ENCODE results near the gene IGHMBP2.

- TF ChIP-seq POLR2A (IDR thresholded peaks at IDR 0.05), result no peak
- no peak for TF ChIP-seq CTCF (IDR thresholded peaks at IDR 0.05)
These were observed 32.6 kb downstream of the IGHMBP2 start for GRCh38 chr11:68936358-68936636.
